GM18502 (cell line): Measurements from ENCODE around the gene TAS2R16.

Experiments used
- ATAC-seq: cut with Tn5 transposase; IDR thresholded peaks from one replicate; pipeline ENCODE4 v1.9.1; 2021; ENCODE audit warnings: mild to moderate bottlenecking; ENCODE audit not compliant: unreplicated experiment, poor library complexity

TAS2R16 gene, protein sequence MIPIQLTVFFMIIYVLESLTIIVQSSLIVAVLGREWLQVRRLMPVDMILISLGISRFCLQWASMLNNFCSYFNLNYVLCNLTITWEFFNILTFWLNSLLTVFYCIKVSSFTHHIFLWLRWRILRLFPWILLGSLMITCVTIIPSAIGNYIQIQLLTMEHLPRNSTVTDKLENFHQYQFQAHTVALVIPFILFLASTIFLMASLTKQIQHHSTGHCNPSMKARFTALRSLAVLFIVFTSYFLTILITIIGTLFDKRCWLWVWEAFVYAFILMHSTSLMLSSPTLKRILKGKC

DNA sequence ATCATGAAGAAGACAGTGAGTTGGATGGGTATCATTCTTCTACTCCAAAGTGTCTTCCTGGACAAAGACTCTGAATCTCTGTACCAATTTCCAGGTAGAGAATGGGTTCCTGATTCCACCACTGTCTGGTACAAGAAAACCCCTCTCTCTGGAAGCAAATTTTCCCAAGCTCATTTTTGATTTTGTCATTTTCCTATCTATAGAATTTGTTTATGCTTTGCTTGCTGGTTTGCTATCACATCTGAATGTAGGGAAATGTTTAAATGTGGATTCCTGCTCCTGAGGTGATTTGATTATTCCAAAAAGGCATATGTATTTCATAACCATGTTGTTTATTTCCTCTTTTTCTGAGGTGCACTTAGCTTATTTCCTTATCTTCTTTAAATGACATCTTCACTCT is at the start of gene TAS2R16:
Gene TAS2R16, minus strand, starts transcription at position 101 of the 400 bp plus-strand sequence. Its CDS starts 66 bp downstream, at position 35.
- ATAC-seq = no peak

DNA sequence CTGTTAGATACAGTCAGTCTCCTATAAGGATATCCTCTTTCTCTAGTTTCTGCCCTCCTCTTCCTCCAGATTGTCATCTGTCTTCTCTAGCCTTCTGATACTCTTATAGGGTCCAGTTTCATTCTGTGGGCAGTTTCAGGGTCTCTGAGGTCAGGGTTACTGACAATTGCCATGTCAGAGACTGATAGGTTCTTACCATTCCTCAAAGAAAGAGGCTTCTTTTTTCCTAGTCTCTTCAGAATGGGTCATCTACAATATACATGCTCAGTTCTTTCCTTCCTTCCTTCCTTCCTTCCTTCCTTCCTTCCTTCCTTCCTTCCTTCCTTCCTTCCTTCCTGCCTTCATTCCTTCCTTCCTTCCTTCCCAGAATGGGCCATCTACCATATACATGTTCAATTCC is 48.1 kb upstream of the TAS2R16 start:
- no peak for ATAC-seq

DNA sequence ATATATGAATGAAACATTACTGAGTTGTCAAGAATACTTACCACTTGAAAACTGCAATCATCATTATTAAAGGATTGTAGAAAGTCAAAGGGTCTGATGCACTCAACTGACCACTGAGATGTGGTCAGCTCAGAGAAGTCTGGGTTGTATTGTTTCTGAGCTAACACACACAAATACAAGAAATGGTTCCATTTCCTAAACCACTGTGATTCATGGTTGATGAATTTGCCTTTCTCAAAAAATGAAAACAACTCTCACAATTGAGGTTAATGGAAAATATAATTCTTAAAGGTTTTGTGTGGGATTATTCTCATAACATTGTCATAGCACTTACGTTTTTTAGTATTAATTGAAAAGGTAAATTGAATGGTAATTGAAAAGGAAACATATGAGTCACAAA is 45.6 kb upstream of the TAS2R16 start:
- ATAC-seq = no peak

DNA sequence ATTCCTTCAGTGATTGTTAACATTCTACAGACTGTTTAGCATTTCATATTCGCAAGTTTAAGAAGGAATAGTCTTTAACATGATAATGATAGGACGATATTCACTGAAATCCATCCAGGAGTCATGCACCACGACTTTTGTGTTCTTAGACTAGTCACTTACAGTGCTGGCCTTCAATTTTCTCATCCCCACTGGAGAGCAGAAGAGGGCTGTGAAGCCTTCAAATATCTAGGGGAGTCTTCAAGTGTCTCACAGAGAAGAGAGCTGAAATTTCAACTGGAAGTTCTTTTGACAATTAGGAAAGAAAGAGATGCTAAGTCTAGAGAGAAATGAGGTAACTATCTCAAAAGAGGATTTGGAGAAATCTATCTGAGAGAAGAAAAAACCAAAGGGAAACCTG is 43.8 kb upstream of the TAS2R16 start:
- no peak for ATAC-seq

DNA sequence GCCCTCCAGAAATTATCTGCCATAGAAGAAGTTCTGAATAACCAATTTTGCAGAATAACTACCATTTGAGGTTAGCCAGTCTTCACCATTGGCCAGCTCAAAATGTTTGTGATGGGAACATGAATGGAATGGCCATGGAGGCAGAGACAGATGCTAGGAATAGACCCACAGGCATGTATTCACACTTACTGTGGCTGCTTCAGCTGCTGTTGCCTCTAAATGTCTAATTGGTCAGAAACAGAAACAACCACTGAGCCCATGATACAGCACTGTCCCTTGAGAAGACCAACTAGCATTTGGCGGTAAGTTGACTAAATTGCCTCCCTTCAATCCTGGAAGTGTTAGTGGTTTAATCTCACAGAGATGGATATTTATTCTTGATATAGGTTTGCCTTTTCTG is 38.6 kb upstream of the TAS2R16 start:
- ATAC-seq = no peak

DNA sequence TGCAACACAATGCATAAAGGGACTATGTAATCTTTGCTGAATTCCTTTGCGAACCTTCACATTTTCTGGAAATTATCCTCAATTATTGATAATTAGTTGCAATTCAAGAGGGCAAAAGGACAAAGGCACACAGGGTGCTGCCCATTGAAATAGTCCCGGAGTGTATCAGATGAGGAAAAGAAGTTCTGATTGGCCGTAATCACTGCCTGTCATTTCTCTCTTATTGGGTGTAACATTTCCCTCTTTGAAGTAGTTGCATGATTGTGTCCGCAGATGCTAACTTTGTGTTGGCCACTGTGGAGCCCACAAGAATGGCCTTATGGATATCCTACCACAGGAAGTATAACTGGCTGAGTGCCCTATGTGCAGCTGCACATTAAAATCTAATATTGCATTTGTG is 35.1 kb upstream of the TAS2R16 start:
- ATAC-seq = no peak

DNA sequence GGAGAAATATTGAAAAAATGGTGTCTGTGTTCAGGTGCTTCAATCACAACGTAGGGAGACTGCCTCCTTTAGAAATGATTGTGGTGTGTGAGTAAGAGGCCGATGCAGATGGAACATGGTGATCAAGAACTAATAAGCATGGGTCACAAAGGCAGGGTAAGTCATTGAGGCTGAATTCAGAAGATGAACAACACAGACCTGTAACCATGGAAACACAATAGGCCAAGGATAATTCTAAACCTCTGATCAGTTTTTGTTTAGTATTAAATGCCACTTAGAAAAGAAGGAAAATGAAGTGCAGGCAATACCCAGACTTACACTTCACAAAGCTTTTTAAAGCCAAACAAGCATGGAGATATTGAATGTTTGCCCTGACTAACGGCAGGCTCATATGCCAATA is 32.8 kb upstream of the TAS2R16 start:
- no peak for ATAC-seq

DNA sequence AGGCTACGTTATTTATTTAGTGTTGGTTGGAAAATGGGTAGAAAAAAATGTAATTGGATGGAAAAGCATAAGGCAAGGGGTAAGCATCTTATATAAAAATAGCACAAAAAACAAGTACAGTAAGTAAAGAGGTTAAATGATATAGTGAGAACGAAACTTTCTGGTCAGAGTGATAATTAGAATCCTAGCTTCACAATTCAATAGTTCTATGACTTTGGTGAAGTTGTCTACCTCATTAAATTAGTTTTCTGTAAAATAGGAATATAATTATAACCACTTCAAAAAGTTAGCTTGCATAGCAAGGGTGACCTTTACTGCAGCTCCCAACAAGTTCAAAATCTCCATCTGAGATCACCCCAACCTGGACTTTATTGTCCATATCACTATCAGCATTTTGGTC is 30.8 kb upstream of the TAS2R16 start:
- ATAC-seq = no peak

DNA sequence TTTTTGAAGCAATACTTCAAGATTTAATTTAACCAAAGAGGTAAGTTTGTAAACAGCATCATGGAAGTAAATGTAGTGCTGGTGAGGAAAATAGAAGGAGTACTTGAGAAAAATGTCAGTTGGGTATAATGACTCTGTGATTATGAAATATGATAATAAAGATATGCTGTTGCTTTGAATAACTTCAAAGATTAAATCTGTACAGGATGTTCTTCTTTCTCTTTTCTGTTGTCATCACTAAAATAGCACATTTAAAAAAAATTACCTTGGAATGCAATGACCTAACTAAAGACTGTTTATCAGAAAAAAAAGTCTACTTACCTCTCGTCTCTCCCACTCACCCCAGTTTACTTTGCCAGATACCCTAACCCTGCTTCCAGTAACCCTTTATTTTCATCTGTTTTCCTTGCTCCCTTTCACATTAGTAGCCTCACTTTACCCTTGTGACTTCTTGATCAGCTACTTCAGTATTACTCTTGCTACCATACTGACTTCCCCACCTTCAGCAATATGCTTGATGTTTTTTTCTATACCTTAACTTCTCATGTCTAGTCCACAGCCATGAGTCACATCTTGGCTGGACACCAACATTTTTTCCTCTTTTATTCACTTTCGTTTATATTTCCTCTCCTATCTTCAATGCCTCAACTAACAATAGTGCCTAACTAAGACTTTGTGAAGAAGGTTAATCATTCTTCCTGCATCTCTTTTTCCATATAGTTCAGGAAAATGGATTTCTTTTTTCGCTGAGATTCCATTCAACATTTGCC is 29.7 kb upstream of the TAS2R16 start:
- no peak for ATAC-seq

DNA sequence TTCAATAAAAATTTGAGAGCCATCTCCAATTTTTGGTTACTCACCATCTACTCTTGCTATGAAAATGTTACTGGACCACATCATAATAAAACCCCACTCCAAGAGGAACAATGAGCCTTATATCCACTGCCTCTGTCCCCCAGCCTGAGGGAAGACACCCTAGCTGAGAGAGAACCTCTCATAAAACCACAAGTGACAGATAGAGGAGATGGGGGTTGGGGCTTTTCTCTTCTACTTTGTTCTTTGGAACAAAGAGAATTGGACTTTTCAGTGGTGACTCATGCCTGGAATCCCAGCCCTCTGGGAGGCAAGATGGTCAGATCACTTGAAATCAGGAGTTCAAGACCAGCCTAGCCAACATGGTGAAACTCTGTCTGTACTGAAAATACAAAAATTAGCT is 27.6 kb upstream of the TAS2R16 start:
- ATAC-seq = no peak

DNA sequence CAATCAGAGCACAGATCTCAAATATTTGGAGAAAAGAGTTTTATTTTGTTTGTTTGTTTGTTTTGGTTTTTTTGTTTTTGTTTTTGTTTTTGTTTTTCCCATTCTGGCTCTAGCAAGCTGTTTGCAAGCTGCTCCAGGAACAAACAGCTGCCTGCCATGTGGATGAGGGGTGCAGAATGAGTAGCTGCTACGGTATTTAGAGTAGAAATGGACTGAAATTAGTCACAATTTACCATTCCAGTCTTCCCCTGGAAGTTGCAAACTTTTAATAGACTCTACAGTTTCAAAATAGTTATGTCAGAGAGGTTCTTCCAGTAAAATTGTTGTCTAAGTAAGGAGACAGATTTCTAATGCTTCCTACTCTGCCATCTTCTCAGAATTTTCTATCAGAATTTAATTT is 27.1 kb upstream of the TAS2R16 start:
- no peak for ATAC-seq

DNA sequence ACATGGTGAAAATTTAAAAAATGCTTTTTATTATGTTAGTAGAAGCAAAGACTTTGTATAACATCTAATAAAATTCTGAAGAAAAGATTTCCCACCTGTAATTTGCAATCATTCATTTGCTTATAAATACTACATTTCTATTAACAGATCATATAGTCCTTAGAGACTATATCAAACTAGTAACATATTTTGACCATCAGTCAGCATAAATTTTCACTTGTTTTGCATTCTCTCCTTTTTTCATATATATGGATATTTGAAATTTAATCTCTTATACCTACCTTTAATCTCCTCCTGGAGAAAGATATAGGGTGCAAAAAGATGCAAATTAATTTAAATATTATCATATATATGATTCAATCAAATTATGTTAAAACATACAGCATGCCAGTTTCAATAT is 16.9 kb upstream of the TAS2R16 start:
- ATAC-seq = no peak

DNA sequence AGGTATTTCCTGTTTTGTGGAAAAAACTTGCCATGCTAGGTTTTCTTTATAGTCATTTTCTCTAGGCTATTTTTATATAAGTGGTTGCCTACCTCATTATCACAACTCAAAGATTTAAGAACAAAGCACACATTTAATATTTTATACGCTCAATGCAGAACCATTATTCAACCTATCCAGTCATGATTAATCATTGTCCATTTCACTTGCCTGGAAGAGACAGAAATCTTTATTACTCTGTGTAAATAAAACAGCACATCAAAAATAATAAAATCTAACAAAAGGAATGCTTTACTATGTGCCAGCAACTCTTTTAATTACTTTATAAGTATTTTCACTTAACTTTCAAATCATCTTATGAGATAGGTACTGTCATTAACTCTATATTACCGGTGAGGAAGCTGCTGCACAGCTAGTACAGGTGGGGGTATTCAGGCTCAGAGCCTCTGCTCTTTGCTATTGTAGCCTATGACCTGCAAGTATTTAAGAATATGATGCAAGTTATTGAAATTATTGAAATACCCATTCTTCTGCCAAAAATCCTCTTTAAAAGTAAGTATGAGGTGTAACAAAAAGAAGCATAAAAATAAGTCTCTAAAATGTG is 16.4 kb upstream of the TAS2R16 start:
- ATAC-seq = no peak

DNA sequence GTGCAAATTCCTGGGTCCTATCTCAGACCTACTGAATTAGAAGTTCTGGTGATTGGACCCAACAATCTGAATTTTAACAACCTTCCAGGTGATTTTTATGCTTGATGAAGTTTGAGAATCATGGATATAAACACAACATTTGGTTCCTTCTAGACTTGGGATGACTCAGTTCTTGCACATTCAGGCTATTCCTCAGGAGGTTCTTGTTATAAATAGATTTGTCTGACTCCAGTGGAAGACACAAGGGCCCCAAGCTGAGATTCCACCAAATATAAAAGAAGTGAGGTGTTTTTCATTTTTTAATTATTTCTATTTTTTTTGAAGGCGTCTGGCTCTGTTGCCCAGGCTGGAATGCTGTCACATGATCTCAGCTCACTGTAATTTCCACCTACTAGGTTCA is 9.4 kb upstream of the TAS2R16 start:
- no peak for ATAC-seq

DNA sequence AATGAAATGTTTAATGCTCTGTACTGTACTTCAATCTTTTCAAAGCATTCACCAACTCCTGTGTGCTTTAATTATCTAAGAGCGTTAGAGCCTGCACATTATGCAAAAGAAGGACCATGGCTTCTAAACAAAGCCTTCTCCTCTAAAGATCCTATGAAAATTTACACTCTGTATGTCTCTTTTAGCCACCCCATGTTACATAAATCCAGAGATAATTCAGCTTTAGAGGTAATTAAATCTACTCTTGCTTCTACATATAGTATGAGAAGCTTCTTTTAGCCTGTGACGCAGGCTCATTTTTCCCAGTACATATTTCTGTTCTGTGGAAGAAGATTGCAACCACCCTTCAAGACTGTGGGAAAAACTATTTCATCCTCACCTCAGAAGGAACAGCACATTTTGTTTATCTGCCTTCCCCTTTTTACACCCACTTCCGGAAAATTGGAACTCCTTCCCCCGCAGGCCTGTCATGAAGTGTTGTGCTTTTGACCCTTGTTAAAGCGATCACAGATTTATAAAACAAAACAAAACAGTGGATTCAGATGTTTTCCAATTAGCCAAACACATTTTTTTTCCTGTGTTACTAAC is 8.1 kb upstream of the TAS2R16 start:
- no peak for ATAC-seq

DNA sequence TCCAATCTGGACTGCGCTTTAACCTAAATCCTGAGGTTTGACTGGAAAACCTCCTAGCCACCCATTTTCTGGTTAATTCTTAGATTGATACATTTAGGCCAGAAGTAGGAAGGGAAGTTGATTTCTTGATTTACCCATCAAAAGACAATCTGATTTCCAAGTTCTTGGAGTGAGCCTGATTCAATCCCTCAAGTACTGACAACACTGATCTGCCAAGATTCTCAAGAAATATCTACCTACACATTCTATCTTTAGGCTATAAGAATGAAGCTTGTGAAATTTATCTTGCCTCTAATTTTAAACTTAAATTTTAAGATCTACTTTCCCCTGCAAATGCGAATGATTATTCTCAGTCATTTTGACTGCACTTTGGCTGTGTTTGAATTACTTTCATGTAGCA is 5.9 kb downstream of the TAS2R16 start:
- ATAC-seq = no peak

DNA sequence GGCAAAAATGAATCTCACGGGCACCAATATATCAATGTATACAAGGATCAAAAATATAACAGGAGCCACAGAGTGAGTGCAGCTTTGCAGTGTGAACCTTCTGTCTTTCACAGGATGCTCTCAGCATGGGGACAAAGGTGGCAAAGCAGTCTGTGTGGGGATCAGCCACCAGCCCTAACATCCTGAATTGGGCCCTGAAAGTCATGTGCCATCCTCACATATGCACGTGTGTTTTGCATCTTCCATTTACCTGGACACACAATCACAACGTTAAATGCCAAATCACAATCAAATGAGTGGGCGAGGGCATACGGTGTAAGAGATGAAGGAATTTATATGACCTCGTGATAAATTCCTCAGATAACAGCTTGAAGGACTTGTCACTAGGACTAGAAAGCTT is 6.5 kb downstream of the TAS2R16 start:
- ATAC-seq = no peak

DNA sequence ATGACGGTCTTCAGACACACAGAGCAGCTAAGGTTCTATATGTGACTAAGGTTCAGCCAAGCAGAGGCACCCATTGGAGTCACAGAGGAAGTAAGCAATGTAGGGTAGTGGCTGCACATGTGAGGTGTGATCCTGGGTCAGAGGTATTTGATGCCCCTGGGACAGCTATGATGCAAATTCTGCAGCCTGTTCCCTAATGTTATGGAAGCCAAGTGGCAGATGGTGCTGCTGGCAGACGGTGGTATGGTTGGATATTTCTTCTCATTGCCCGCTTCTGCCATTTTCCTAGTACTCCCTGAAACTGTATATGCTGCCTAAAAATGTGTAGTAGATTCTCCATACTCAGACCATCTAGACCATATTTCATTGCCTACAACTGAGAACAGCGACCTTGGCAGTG is 7.2 kb downstream of the TAS2R16 start:
- no peak for ATAC-seq

DNA sequence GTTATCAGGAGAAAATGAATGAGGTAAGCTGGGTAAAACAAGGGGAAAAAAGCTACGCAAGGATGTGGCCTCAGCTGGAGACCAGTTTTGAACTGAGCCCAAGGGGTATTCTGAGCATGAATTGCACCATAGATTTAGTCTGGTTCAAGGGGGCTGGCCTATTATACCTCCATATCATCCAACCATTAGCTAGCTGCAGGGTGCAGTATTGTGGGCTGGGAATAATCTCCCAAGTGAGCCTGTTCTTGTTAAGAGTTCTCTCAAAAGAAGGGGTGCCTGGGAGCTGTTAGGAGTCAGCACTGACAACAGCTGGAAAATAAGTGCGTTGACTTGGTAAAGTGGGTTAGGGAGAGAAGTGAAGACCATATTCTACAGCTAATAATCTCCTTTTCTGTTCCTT is 8.0 kb downstream of the TAS2R16 start:
- ATAC-seq = no peak

DNA sequence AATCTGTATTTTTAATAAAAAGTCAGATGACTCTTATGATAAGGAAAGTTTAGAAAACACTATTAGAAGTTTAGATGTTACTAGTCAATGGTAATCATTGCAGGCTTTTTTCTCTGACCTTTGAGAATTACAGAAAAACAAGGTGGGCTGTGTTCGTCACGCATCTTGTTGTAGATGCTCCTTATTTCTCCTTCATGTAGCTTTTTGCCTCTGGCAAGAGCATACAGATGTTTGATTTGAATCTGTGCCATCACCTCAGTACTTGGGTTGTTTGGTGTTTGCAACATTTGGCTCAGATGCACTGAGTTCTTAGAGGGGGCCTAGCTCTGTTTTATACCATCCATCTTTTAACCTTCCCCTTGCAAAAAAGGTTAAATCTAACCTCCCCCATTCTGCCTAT is 11.5 kb downstream of the TAS2R16 start:
- no peak for ATAC-seq

DNA sequence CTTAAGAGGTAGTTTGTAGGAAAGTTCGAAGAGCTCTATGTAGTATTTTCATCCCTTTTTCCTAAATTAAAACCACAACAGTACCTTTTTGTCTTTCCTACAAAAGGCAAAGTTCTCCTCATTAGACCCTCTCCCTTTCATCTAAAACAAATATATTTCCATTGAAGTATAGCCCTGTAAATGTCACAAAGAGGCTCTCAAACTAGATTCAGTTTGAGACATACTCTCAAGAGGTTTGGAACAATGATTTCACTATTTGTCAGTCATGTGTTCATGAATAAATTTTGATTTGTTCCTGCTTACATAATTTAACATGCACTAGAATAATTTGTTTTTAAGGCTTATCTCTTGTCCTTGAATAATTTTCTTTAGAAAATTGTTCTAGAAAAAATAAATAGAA is 12.2 kb downstream of the TAS2R16 start:
- ATAC-seq = no peak
